DOHH2 (cell line): ENCODE measurements around the gene FAM241B.

Experiments used
- EZH2phosphoT487 ChIP-seq: fragments of 200-600 bp; sonication (generic); IDR thresholded peaks from 2 replicates; pipeline ENCODE4 v1.6.1; 2017; ENCODE audit warnings: borderline replicate concordance, mild to moderate bottlenecking, antibody characterized with exemption, low read length, moderate library complexity, mixed read lengths
- TF ChIP-seq, protein P1 (sequence below): fragments of 200-600 bp; sonication (generic); IDR thresholded peaks from one replicate; pipeline ENCODE4 v1.5.1; 2014; ENCODE audit warnings: antibody characterized with exemption, mild to moderate bottlenecking, low read depth, low read length; ENCODE audit not compliant: poor library complexity, severe bottlenecking

DNA sequence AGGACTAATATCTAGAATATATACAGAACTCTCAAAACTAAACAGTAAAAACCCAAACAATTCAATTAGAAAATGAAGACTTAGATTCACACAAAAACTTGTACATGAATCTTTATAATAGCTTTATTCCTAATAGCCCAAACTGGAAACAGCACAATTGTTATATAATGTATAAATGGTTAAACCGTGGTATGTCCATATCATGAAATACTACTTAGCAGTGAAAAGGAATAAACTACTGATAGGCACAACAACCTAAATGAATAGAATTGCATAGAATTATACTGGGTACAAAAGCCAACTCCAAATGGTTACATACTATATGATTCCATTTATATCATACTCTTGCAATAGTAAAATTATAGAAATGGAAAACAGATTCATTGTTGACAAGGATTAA lies 21.0 kb upstream of the FAM241B start:
- TF ChIP-seq, protein P1, sequence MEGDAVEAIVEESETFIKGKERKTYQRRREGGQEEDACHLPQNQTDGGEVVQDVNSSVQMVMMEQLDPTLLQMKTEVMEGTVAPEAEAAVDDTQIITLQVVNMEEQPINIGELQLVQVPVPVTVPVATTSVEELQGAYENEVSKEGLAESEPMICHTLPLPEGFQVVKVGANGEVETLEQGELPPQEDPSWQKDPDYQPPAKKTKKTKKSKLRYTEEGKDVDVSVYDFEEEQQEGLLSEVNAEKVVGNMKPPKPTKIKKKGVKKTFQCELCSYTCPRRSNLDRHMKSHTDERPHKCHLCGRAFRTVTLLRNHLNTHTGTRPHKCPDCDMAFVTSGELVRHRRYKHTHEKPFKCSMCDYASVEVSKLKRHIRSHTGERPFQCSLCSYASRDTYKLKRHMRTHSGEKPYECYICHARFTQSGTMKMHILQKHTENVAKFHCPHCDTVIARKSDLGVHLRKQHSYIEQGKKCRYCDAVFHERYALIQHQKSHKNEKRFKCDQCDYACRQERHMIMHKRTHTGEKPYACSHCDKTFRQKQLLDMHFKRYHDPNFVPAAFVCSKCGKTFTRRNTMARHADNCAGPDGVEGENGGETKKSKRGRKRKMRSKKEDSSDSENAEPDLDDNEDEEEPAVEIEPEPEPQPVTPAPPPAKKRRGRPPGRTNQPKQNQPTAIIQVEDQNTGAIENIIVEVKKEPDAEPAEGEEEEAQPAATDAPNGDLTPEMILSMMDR, result no peak
- TF ChIP-seq EZH2phosphoT487, result no peak
